ENCODE data around the gene SCLY.

DNA sequence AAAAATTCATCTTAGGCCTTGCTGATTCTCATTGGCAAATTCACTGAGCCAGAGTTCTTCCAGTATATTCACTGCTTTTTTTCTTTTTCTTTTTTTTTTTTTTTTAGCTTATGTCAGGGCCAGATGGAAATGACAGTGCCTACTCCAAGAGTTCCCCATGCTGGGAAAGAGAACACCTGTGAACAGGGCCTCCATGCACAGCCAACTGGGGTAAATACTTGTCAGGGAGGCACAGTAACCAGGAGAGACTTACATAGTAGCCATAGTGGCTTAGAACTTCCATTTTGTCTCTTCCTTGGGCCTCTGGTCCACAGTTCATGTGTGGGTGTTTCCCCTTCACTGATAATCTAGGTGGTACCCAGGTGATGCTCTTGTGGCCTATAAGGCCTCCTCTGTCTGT is 15.2 kb upstream of the SCLY start:
- TF ChIP-seq, protein P1, sequence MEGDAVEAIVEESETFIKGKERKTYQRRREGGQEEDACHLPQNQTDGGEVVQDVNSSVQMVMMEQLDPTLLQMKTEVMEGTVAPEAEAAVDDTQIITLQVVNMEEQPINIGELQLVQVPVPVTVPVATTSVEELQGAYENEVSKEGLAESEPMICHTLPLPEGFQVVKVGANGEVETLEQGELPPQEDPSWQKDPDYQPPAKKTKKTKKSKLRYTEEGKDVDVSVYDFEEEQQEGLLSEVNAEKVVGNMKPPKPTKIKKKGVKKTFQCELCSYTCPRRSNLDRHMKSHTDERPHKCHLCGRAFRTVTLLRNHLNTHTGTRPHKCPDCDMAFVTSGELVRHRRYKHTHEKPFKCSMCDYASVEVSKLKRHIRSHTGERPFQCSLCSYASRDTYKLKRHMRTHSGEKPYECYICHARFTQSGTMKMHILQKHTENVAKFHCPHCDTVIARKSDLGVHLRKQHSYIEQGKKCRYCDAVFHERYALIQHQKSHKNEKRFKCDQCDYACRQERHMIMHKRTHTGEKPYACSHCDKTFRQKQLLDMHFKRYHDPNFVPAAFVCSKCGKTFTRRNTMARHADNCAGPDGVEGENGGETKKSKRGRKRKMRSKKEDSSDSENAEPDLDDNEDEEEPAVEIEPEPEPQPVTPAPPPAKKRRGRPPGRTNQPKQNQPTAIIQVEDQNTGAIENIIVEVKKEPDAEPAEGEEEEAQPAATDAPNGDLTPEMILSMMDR (IDR thresholded peaks at IDR 0.05), result no peak
- TF ChIP-seq ZFX (IDR thresholded peaks at IDR 0.05; ENCODE audit: borderline replicate concordance), result no peak
